Endothelial cell of umbilical vein (primary cell): Measurements from ENCODE around the gene PTPRU. TPM values are rescaled to one million over a fixed set of nuclear protein-coding genes. Genes with fewer than 3 reads are reported as not detected.

Experiments
- BruUV-seq: library from RNA; stranded (reverse); fragments of 400-500 nt; replicated peaks from 2 replicates; lab custom pipeline; 2021; lab: Mats Ljungman, UMichigan
- CTCF ChIA-PET: fragments of 300-600, 350-600 bp; sonication (Branson Sonifier 250); formaldehyde crosslinking; loops from one replicate; lab custom pipeline; 2021; ENCODE audit warnings: antibody characterized with exemption, inconsistent platforms; lab: Charles Lee
- POLR2A ChIA-PET: fragments of 300-600, 350-600 bp; sonication (Branson Sonifier 250); formaldehyde crosslinking; loops from one replicate; lab custom pipeline; 2021; ENCODE audit warnings: antibody characterized with exemption, inconsistent platforms; lab: Charles Lee
- DNase-seq: peaks from one replicate; pipeline ENCODE4 v3.0.0-alpha.2; 2011; ENCODE audit warnings: low read depth, low spot score
- FAIRE-seq: peaks from 2 replicates; lab custom pipeline; 2011; peaks lifted over from hg19 to GRCh38; lab: Jason Lieb, UNC
- H2AFZ ChIP-seq: 2 replicates; pipeline ENCODE4 v1.6.0; 2012; ENCODE audit warnings: low read depth, low read length, control low read depth, inconsistent platforms
- H3K27ac ChIP-seq: 2 replicates; pipeline ENCODE4 v1.5.1; 2011; ENCODE audit warnings: low read depth, mild to moderate bottlenecking, control low read depth, low read length, moderate library complexity; ENCODE audit not compliant: insufficient read depth
- H3K27me3 ChIP-seq, 2 experiments: 2 replicates each; pipeline versions ENCODE4 v1.6.0 to v1.6.1; 2011; ENCODE audit warnings: low read length in 2 of 2, mixed read lengths in 1 of 2; ENCODE audit not compliant: control insufficient read depth in 2 of 2, insufficient read depth in 2 of 2
- H3K36me3 ChIP-seq, 2 experiments: 2 replicates in 1 of 2; 3 replicates in 1 of 2; pipeline ENCODE4 v1.5.1; 2011; ENCODE audit warnings: low read length in 2 of 2, mild to moderate bottlenecking in 1 of 2, moderate library complexity in 1 of 2; ENCODE audit not compliant: control insufficient read depth in 2 of 2, insufficient read depth in 2 of 2; ENCODE audit errors: extremely low read depth in 1 of 2
- H3K4me1 ChIP-seq: 3 replicates; pipeline ENCODE4 v1.5.1; 2011; ENCODE audit warnings: mild to moderate bottlenecking, low read length; ENCODE audit not compliant: control insufficient read depth, insufficient read depth; ENCODE audit errors: extremely low read depth
- H3K4me2 ChIP-seq: 2 replicates; pipeline ENCODE4 v1.6.1; 2011; ENCODE audit warnings: low read length, control low read depth, mixed read lengths; ENCODE audit not compliant: insufficient read depth
- H3K4me3 ChIP-seq, 3 experiments: fragments of 200-600 bp in 1 of 3; sonication (generic), shearing (Covaris generic) in 1 of 3; replicated peaks in 1 of 3; 2 replicates each; pipeline ENCODE4 v1.5.1; 2011 to 2016; ENCODE audit warnings: control low read depth in 3 of 3, low read length in 3 of 3, mild to moderate bottlenecking in 2 of 3, inconsistent platforms in 1 of 3, low read depth in 1 of 3, moderate library complexity in 1 of 3; ENCODE audit not compliant: insufficient read depth in 1 of 3
- H3K79me2 ChIP-seq: 2 replicates; pipeline ENCODE4 v1.6.0; 2012; ENCODE audit warnings: low read length, inconsistent platforms; ENCODE audit not compliant: control insufficient read depth, insufficient read depth
- H3K9ac ChIP-seq: replicated peaks from 2 replicates; pipeline ENCODE3; 2011; ENCODE audit warnings: low read length, control low read depth; ENCODE audit not compliant: insufficient read depth; ENCODE audit errors: extremely low read depth
- H3K9me1 ChIP-seq: replicated peaks from 3 replicates; pipeline ENCODE4 v1.6.0; 2011; ENCODE audit warnings: mild to moderate bottlenecking, low read length; ENCODE audit not compliant: control insufficient read depth, insufficient read depth; ENCODE audit errors: extremely low read depth
- H3K9me3 ChIP-seq: replicated peaks from 2 replicates; pipeline ENCODE4 v1.5.1; 2012; ENCODE audit warnings: low read length, inconsistent platforms; ENCODE audit not compliant: control insufficient read depth, insufficient read depth
- H4K20me1 ChIP-seq: replicated peaks from 2 replicates; pipeline ENCODE3; 2011; ENCODE audit warnings: mild to moderate bottlenecking, low read length; ENCODE audit not compliant: control insufficient read depth, insufficient read depth; ENCODE audit errors: extremely low read depth
- EZH2 ChIP-seq: IDR thresholded peaks from 2 replicates; pipeline ENCODE4 v1.6.1; 2012; ENCODE audit warnings: borderline replicate concordance, low read depth, mild to moderate bottlenecking, moderate library complexity, low read length, inconsistent platforms; ENCODE audit not compliant: severe bottlenecking
- FOS ChIP-seq: IDR thresholded peaks from 2 replicates; pipeline ENCODE4 v1.6.1; 2011; ENCODE audit warnings: mild to moderate bottlenecking, low read length, moderate library complexity, borderline replicate concordance; ENCODE audit not compliant: insufficient read depth
- GATA2 ChIP-seq: IDR thresholded peaks from 2 replicates; pipeline ENCODE4 v1.7.0; 2011; ENCODE audit warnings: low read depth, mild to moderate bottlenecking, moderate library complexity, mixed read lengths, low read length; ENCODE audit not compliant: insufficient read length, insufficient read depth
- JUN ChIP-seq: IDR thresholded peaks from 2 replicates; pipeline ENCODE4 v1.6.1; 2011; ENCODE audit warnings: borderline replicate concordance, low read depth; ENCODE audit not compliant: insufficient read length, insufficient read depth
- MYC ChIP-seq: IDR thresholded peaks from one replicate; pipeline ENCODE4 v1.6.1; 2011; ENCODE audit warnings: mild to moderate bottlenecking, low read depth, low read length
- POLR2A ChIP-seq: IDR thresholded peaks from 2 replicates; pipeline ENCODE4 v1.6.1; 2012; ENCODE audit warnings: low read depth, mild to moderate bottlenecking, control low read depth, low read length
- POLR2AphosphoS5 ChIP-seq: IDR thresholded peaks from 2 replicates; pipeline ENCODE4 v1.6.1; 2012; ENCODE audit warnings: low read depth, mild to moderate bottlenecking, control low read depth, low read length, moderate library complexity; ENCODE audit not compliant: insufficient read depth
- dilution Hi-C: fragments of 300-500 bp; cut with MboI; formaldehyde crosslinking; loops from one replicate; pipeline ENCODE4 v1.15.0; 2019; ENCODE audit warnings: low sequenced_read_pairs; ENCODE audit not compliant: extremely low pct_ligation_motif_present
- intact Hi-C: fragments of 100-400 bp; cut with micrococcal nuclease; formaldehyde crosslinking; loops from one replicate; pipeline ENCODE4 v1.10.0; 2022
- polyA plus RNA-seq, 4 experiments: library from polyadenylated mRNA; depleted of rRNA in 3 of 4; stranded (reverse) in 3 of 4; unstranded in 1 of 4; fragments of >200 nt; gene quantifications; 2 replicates each; pipeline versions ENCODE4 v1.2.1 to v1.2.3, GENCODE V29; 2011 to 2012; ENCODE audit warnings: missing spikeins in 1 of 4
- total RNA-seq: library from RNA; stranded (reverse); gene quantifications from 2 replicates; pipeline ENCODE4 v1.2.3, GENCODE V29; 2021
- TF ChIP-seq, protein P1 (sequence below): IDR thresholded peaks from 2 replicates; pipeline ENCODE4 v1.6.1; 2011; ENCODE audit not compliant: insufficient read depth, insufficient read length
- TF ChIP-seq, protein P2 (sequence below), 2 donors: IDR thresholded peaks; 1 replicate in 1 of 2; 2 replicates in 1 of 2; pipeline ENCODE4 v1.5.1; 2011; ENCODE audit warnings: low read length in 2 of 2, mild to moderate bottlenecking in 2 of 2, moderate library complexity in 2 of 2, control low read depth in 1 of 2, inconsistent platforms in 1 of 2, low read depth in 1 of 2; ENCODE audit not compliant: insufficient read depth in 1 of 2; ENCODE audit errors: extremely low read depth in 1 of 2

Gene PTPRU
- total and polyA plus RNA-seq, 2 donors (not counting 3 experiments of a cell fraction or from before 2014, with no cell fraction given) = 0.58 to 2.6 TPM

DNA sequence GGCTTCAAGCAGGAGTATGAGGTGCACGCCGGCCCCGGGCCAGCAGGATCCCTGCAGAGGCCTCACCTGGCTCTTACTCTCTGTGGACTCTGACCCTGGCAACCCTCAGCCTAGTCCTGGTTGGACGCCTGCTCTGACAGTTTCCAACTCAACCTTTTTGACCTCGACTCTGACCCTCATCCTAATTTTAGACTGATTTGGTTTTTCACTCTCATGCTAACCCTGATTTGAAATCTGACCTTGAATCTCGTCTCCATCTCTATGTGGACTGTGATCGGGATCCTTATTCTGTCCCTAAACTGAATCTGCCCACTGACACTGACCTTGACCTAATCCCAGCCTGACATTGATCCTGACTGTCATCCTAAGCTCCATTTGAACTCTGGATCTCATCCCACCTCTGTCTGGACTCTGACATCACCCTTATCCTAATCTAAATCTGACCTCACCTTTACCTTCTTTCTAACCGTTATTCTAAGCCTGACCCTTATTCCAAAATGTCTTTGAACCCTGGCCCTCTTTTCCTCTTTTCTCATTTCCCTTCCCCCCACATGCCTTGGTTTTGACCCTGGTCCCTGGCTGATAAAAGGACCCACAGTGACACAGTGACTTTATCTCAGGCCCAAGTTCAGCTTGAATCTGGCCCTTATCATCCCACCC lies 67.8 kb downstream of the PTPRU start:
- dilution Hi-C loops = no loop called here

More for the DNA sequence above, 67.8 kb downstream of the PTPRU start:
- no TSS peak for BruUV-seq
- Histone ChIP-seq H3K4me2 (no peak overlapping the region), H3K27me3 (no peaks in the 10 kb centered on the region), H3K27ac (no peak overlapping the region), H2AFZ (no peak overlapping the region), H3K4me1 (no peaks in the 10 kb centered on the region), H3K79me2 (no peaks in the 10 kb centered on the region), H3K9me1 (no peaks in the 10 kb centered on the region), H3K9ac (no peak overlapping the region), H4K20me1 (no peaks in the 10 kb centered on the region), H3K9me3 (no peaks in the 10 kb centered on the region), H3K36me3 (no peaks in the 10 kb centered on the region), H3K4me3 (no peak overlapping the region)
- no peak for DNase-seq
- POLR2A ChIA-PET = no interaction called here
- TF ChIP-seq FOS = no peak
- TF ChIP-seq GATA2 = no peak
- TF ChIP-seq POLR2A = no peak
- TF ChIP-seq EZH2 = no peak
- TF ChIP-seq JUN = no peak
- no peak for TF ChIP-seq MYC
- TF ChIP-seq POLR2AphosphoS5 = no peak
- TF ChIP-seq, protein P1, sequence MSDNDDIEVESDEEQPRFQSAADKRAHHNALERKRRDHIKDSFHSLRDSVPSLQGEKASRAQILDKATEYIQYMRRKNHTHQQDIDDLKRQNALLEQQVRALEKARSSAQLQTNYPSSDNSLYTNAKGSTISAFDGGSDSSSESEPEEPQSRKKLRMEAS = no peak
- TF ChIP-seq, protein P2, sequence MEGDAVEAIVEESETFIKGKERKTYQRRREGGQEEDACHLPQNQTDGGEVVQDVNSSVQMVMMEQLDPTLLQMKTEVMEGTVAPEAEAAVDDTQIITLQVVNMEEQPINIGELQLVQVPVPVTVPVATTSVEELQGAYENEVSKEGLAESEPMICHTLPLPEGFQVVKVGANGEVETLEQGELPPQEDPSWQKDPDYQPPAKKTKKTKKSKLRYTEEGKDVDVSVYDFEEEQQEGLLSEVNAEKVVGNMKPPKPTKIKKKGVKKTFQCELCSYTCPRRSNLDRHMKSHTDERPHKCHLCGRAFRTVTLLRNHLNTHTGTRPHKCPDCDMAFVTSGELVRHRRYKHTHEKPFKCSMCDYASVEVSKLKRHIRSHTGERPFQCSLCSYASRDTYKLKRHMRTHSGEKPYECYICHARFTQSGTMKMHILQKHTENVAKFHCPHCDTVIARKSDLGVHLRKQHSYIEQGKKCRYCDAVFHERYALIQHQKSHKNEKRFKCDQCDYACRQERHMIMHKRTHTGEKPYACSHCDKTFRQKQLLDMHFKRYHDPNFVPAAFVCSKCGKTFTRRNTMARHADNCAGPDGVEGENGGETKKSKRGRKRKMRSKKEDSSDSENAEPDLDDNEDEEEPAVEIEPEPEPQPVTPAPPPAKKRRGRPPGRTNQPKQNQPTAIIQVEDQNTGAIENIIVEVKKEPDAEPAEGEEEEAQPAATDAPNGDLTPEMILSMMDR (IDR thresholded peaks at IDR 0.05; ENCODE audit: extremely low read depth in 1 of 2, insufficient read depth in 1 of 2, low read depth in 1 of 2, low read length in 2 of 2) = no peak
- intact Hi-C loops = no loop called here
- CTCF ChIA-PET = no interaction called here
- FAIRE-seq = no peak
